OCI-LY1 (cell line): Measurements from ENCODE around the gene SLC38A3.

Experiments used
- H2AFZ ChIP-seq: fragments of 200-600 bp; sonication (generic), shearing (Covaris generic); 2 replicates; pipeline ENCODE4 v1.6.0; 2014; ENCODE audit warnings: antibody characterized with exemption, mild to moderate bottlenecking, low read length
- H3F3A ChIP-seq: fragments of 200-600 bp; sonication (generic), shearing (Covaris generic); 2 replicates; pipeline ENCODE4 v1.6.0; 2014; ENCODE audit warnings: mild to moderate bottlenecking, antibody characterized with exemption, low read length, moderate library complexity; ENCODE audit not compliant: insufficient read depth
- H3K27ac ChIP-seq: fragments of 200-600 bp; sonication (generic); 2 replicates; pipeline ENCODE4 v1.5.1; 2014; ENCODE audit warnings: low read length, mixed run types, mild to moderate bottlenecking, low read depth; ENCODE audit not compliant: poor library complexity, severe bottlenecking
- H3K27me3 ChIP-seq: fragments of 200-600 bp; sonication (generic); 2 replicates; pipeline ENCODE4 v1.6.0; 2014; ENCODE audit warnings: antibody characterized with exemption, mild to moderate bottlenecking, low read length, moderate library complexity; ENCODE audit not compliant: insufficient read depth
- H3K36me3 ChIP-seq: fragments of 200-600 bp; sonication (generic); 2 replicates; pipeline ENCODE4 v1.6.1; 2014; ENCODE audit warnings: mild to moderate bottlenecking, antibody characterized with exemption, low read length, moderate library complexity, mixed read lengths; ENCODE audit not compliant: insufficient read depth
- H3K4me1 ChIP-seq: fragments of 200-600 bp; sonication (generic); 2 replicates; pipeline ENCODE4 v1.5.1; 2014; ENCODE audit warnings: mild to moderate bottlenecking, low read length, moderate library complexity; ENCODE audit not compliant: insufficient read depth, severe bottlenecking
- H3K4me2 ChIP-seq: fragments of 200-600 bp; sonication (generic), shearing (Covaris generic); 2 replicates; pipeline ENCODE4 v1.6.1; 2014; ENCODE audit warnings: low read length
- H3K4me3 ChIP-seq: fragments of 200-600 bp; sonication (generic); 2 replicates; pipeline ENCODE4 v1.5.1; 2014; ENCODE audit warnings: low read length, low read depth, mild to moderate bottlenecking, mixed read lengths; ENCODE audit not compliant: poor library complexity, severe bottlenecking
- H3K79me2 ChIP-seq: fragments of 200-600 bp; shearing (Covaris generic); 2 replicates; pipeline ENCODE4 v1.6.1; 2016; ENCODE audit warnings: mixed run types, low read length, mixed read lengths; ENCODE audit not compliant: insufficient read depth
- H3K9ac ChIP-seq: fragments of 200-600 bp; sonication (generic), shearing (Covaris generic); 2 replicates; pipeline ENCODE4 v1.6.1; 2014; ENCODE audit warnings: mild to moderate bottlenecking, low read length, mixed read lengths
- H3K9me2 ChIP-seq: fragments of 200-600 bp; sonication (generic), shearing (Covaris generic); 2 replicates; pipeline ENCODE4 v1.6.1; 2014; ENCODE audit warnings: low read depth, mild to moderate bottlenecking, low read length, mixed read lengths
- H3K9me3 ChIP-seq: fragments of 200-600 bp; shearing (Covaris generic); 2 replicates; pipeline ENCODE4 v1.6.1; 2014; ENCODE audit warnings: low read length, mixed read lengths
- H4K20me1 ChIP-seq: fragments of 200-600 bp; sonication (generic), shearing (Covaris generic); 2 replicates; pipeline ENCODE4 v1.6.0; 2016; ENCODE audit warnings: mild to moderate bottlenecking, low read length; ENCODE audit not compliant: insufficient read depth
- CTCF ChIP-seq: fragments of 200-600 bp; sonication (generic), shearing (Covaris generic); IDR thresholded peaks from 2 replicates; pipeline ENCODE4 v1.5.1; 2017; ENCODE audit warnings: mild to moderate bottlenecking, antibody characterized with exemption, low read length, moderate library complexity, mixed read lengths
- EZH2 ChIP-seq: fragments of 200-600 bp; sonication (generic), shearing (Covaris generic); IDR thresholded peaks from 2 replicates; pipeline ENCODE4 v1.8.0; 2017; ENCODE audit warnings: borderline replicate concordance, mixed run types, mild to moderate bottlenecking, antibody characterized with exemption, low read length, moderate library complexity, mixed read lengths

Gene SLC38A3

GRCh38 chr3:50169232-50169832 is 35.7 kb upstream of the SLC38A3 start:
- H3K4me1 ChIP-seq: no peaks in the 10 kb centered on the region
- H3K9me2 ChIP-seq: no peaks in the 10 kb centered on the region
- no peaks in the 10 kb centered on the region for H4K20me1 ChIP-seq
- no peak overlapping the region for H3K4me2 ChIP-seq
- H3F3A ChIP-seq: no peaks in the 10 kb centered on the region
- no peak for TF ChIP-seq EZH2
- no peak for TF ChIP-seq CTCF
- no peaks in the 10 kb centered on the region for H3K36me3 ChIP-seq
- H3K4me3 ChIP-seq: no peak overlapping the region
- no peak overlapping the region for H3K27ac ChIP-seq
- H3K27me3 ChIP-seq: no peaks in the 10 kb centered on the region; the same call in 1 of the 2 replicates
- H3K9me3 ChIP-seq: no peaks in the 10 kb centered on the region
- no peak overlapping the region for H3K9ac ChIP-seq
- no peaks in the 10 kb centered on the region for H3K79me2 ChIP-seq
- no peak overlapping the region for H2AFZ ChIP-seq

GRCh38 chr3:50169858-50170257 is 35.2 kb upstream of the SLC38A3 start:
- H3K9me2 ChIP-seq: no peaks in the 10 kb centered on the region
- H4K20me1 ChIP-seq: no peaks in the 10 kb centered on the region
- H3K4me2 ChIP-seq: no peak overlapping the region
- no peaks in the 10 kb centered on the region; the same call in 1 of the 2 replicates for H3K27me3 ChIP-seq
- no peaks in the 10 kb centered on the region for H3K79me2 ChIP-seq
- no peak overlapping the region for H3K27ac ChIP-seq
- no peak for TF ChIP-seq CTCF
- no peak for TF ChIP-seq EZH2
- H3F3A ChIP-seq: no peaks in the 10 kb centered on the region
- H2AFZ ChIP-seq: no peak overlapping the region
- H3K4me3 ChIP-seq: no peak overlapping the region
- H3K36me3 ChIP-seq: no peaks in the 10 kb centered on the region
- H3K9me3 ChIP-seq: no peaks in the 10 kb centered on the region
- H3K4me1 ChIP-seq: no peaks in the 10 kb centered on the region
- H3K9ac ChIP-seq: no peak overlapping the region

GRCh38 chr3:50170689-50171088 is 34.4 kb upstream of the SLC38A3 start:
- no peaks in the 10 kb centered on the region for H3K36me3 ChIP-seq
- no peak overlapping the region for H3K4me2 ChIP-seq
- H3K9ac ChIP-seq: no peak overlapping the region

More at GRCh38 chr3:50170689-50171088, 34.4 kb upstream of the SLC38A3 start:
- Histone ChIP-seq H3K9me3 (no peaks in the 10 kb centered on the region), H2AFZ (no peak overlapping the region), H3K4me1 (no peaks in the 10 kb centered on the region), H3K27ac (no peak overlapping the region), H4K20me1 (no peaks in the 10 kb centered on the region), H3K27me3 (no peaks in the 10 kb centered on the region; the same call in 1 of the 2 replicates), H3K4me3 (no peak overlapping the region), H3K9me2 (no peaks in the 10 kb centered on the region), H3F3A (no peaks in the 10 kb centered on the region), H3K79me2 (no peaks in the 10 kb centered on the region)
- no peak for TF ChIP-seq EZH2
- no peak for TF ChIP-seq CTCF
